Astrocyte of the cerebellum (primary cell): ENCODE data around the gene LIN54.
A peak's percentile ranks its signal among the peaks of the same experiment; 100 is the strongest.
"Not testable (repeated sequence)": the region's sequence is repeated elsewhere in the genome, so short reads cannot be mapped to it uniquely, and the experiment has no call there.

Experiments used
- DNase-seq: peaks from one replicate; pipeline ENCODE4 v3.0.0-alpha.2; 2011; ENCODE audit warnings: low read depth
- H3K4me3 ChIP-seq: 2 replicates; pipeline ENCODE4 v1.5.1; 2011; ENCODE audit warnings: mild to moderate bottlenecking, low read depth, low read length, moderate library complexity
- CTCF ChIP-seq: IDR thresholded peaks from 2 replicates; pipeline ENCODE4 v1.5.1; 2012; ENCODE audit warnings: low read length, low read depth, moderate library complexity, mild to moderate bottlenecking; ENCODE audit errors: missing control alignments
- in situ Hi-C: cut with HindIII; loops from 2 replicates; pipeline ENCODE4 v1.10.0; 2017; ENCODE audit warnings: low sequenced_read_pairs

LIN54 gene

GRCh38 chr4:83011689-83012199, 1.1 kb upstream of the LIN54 start:
- in situ Hi-C loops, result no loop called here
- no peak for TF ChIP-seq CTCF
- H3K4me3 ChIP-seq, result peak overlapping the region; percentile 71
- DNase-seq, result no peak

- DNase-seq, result no peak
- H3K4me3 ChIP-seq, result peak overlapping the region; percentile 91
- in situ Hi-C loops, result no loop called here
- TF ChIP-seq CTCF, result no peak
These were observed 507 bp downstream of the LIN54 start for GRCh38 chr4:83010111-83010521.

- no peak for DNase-seq
- H3K4me3 ChIP-seq, result peak overlapping the region; percentile 91
- TF ChIP-seq CTCF, result no peak
- in situ Hi-C loops, result loop anchor here (5.0 kb wide), 1 partner anchor 107 kb away; the partner anchor contains the start of gene THAP9
These were observed 1.1 kb downstream of the LIN54 start for GRCh38 chr4:83009529-83009928.

GRCh38 chr4:83003044-83003791, 7.4 kb downstream of the LIN54 start:
- H3K4me3 ChIP-seq, in situ Hi-C loops, DNase-seq: not testable (repeated sequence)

DNA sequence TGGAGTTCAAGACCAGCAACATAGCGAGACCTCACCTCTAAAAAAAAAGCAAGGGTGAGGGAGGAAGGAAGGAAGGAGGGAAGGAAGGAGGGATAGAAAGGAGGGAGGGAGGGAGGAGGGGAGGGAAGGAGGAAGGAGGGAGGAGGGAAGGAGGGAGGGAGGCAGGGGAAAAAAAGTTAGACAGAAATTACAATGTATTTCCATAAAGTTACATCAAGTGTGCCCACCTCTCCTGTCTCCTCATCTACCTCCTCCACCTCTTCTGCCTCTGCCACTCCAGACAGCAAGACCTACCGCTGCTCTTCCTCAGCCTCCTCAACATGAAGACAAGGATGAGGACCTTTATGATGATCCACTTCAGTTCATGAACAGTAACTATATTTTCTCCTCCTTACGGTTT, 8.3 kb downstream of the LIN54 start:
- H3K4me3 ChIP-seq, result no peak overlapping the region
- in situ Hi-C loops, result no loop called here
- no peak for TF ChIP-seq CTCF
- DNase-seq, result no peak

DNA sequence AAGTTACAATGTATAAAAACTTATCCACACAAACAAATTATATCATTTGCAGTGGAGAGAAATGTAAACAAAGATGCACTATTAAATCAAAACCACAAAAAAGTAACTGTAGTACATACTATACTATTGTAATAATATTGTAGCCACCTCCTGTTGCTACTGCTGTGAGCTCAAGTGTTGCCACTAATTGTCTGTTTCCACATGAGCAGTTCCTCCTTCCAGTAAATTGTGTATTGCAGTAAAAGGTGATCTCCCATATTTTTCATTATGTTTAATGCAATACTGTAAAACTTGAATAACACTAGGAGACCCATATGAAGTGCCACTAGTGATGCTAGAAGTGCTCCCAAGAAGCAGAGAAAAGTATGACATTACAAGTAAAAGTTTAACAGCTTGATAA, 11.7 kb downstream of the LIN54 start:
- no peak for TF ChIP-seq CTCF
- no peak overlapping the region for H3K4me3 ChIP-seq
- DNase-seq, result no peak
- in situ Hi-C loops, result no loop called here

- H3K4me3 ChIP-seq, result no peak overlapping the region
- in situ Hi-C loops, result no loop called here
- no peak for DNase-seq
- no peak for TF ChIP-seq CTCF
These were observed 15.8 kb downstream of the LIN54 start for GRCh38 chr4:82994834-82995233.
